ENCODE results near the gene SETD3.

SETD3 gene

DNA sequence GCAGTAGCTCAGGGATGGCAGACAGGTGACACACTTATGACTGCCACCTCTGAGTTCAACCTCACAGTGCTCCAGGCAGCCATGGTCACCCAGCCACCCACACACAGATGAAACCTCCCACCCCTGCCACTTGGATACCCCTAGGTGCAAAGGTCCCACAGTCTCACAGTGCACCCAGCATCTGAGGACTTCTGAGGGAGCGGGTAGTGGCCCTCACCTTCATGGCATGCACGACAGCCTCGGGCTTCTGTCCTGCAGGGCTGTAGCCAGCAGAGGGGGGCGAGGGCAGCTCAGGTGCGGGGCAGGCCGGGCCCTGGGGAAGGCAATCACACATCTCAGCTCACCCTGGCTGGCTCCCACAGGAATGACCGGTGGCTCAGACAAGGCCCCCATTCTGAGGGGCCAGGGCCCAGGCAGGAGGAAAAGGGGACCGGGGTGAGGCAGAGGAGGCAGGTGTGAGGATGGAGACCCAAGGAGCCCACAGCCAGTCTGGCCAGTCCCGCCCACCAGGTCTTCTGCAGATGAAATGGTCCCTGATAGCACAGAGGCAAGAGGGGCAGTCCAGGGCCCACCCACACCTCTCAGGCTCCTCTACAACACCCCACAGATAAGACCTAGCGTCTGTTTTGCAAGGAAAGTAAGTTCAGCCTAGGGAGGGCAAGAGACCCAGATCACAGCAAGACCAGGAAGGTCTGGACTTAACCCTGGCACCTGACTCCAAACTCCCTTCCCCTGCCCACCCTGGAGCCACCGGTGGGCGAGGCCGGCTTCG is 36.4 kb upstream of the SETD3 start:
- no peak for DNase-seq

DNA sequence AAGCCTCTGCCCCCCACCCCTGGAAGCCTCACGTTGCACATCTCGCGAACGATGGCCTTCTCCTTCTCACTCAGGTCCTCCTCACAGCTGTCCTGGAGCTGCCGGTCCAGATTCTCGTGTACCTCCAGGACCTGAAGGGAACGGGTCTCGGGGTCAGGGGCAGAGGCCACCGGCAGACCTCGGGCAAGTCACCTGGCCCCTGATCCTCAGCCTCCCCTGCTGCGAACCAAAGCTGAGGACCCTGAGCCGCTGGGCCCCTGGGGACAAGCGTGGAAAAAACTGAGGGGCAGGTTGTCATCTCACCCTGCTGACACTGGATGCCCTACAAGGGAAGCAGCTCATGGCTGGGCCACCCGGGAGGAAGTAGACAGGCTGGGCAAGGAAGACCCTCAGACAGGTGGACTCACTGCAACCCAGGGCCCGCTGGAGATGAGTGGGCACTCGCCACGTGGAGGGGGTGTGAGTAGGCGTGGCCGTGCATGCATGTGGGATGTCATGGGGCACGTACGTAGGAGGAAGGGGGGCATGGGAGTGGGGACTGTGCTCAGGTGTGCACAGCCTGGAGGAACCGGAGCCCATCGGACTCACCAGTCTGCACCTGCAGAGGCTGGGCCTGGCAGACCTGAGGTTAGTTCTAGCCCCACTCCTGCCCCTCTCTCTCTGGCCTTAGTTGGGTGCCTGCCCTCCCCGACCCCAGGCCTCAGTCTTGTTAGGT is 35.7 kb upstream of the SETD3 start:
- no peak for DNase-seq

DNA sequence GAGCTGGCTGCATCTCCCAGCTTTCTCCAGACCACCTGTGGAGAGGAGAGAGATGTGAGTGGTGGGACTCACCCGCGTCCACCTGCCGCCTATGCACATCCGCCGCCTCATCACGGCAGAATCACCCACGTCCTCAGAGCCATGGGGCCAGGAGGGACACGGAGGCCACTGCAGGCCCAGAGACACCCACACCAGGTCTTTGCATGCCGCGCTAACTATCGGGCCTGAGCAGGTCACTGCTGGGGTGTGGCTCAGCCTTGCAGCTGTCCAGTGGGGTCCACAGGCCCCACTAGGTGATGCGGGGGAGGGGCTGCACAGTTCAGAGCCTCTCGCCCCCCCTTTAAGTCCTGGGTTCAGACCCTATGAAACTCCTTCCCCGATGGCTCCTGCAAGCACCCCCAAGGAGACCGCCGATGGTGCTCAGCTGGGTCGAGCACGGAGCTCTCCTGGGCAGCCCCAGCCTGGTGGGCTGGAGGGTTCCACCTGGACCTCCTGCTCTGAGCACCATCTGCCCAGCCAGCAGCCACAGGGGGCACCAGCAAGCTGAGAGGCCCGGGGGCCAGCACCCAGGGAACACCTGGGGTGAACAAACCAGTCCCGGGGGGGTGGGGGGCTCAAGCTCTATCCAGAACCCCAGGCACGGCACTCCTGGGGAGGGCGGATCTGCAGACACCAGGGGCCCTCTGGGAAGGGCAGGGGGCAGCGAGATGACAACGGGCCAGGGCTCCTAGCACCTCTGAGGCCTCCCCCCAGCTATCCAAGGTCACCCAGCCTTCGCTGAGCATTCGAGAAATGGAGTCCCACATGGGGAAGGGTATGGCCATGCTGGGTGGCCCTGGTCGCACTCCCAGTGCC is 34.9 kb upstream of the SETD3 start:
- no peak for DNase-seq

DNA sequence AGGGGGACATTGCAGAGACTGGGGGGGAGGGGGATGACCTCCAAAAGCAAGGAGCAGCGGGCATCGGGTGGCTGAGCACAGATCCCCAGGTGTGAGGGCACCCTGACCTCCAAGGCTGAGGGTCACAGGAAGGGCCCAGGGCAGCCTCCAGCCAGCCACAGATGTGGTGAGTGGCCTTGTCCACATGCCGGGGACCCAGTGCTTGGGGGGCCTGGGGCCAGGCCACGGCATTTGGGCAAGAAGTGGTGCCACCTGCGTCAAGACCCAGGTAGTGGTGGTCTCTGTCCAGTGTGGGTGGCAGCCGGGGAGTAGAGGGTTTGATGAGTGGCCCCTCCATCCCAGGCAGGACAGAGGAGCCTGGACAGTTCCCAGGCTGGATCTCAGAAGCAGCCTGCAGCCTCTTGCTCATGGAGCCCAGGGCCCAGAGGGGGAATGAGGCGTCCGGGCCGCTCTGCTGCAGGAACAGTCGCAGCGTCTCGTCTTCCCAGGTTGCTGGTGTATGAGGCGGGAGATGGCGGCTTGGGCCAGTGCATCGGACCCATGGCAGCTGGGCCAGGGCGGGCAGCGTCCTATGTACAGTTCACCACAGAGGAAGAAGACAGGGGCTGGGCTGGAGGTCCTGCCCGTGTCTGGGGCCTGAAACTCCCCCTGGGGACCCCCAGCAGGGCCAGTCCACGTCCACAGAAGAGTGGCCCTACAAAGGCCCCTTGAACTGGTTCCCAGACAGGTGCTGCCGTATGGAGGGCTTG is 34.1 kb upstream of the SETD3 start:
- no peak for DNase-seq

DNA sequence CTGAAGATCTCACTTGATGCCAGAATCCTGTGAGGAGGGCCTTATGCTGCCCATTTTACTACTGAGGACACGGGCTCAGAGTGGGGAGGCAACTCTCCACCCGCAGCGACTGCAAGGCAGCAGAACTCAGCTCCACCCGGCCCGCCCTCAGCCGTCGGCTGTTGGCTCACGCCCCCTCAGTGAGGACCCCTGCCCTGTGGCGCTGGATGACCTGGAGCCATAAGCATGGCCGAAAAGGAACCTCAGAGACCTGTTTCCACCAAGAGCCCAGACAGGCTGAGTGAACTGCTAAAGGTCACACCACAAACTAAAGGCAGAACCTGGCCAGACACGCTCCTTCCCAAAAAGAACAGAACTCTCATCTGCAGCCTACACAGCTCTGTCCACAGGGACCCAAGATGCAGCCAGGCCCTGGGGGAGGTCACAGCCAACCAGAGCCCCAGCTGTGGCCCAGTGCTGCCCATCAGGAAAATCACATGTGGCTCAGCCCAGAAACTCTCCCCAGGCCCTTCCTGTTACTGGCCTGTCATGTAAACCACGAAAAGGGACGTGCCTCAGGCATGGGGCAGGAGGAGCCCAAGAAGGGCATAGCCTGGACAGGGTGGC is 33.4 kb upstream of the SETD3 start:
- no peak for DNase-seq

DNA sequence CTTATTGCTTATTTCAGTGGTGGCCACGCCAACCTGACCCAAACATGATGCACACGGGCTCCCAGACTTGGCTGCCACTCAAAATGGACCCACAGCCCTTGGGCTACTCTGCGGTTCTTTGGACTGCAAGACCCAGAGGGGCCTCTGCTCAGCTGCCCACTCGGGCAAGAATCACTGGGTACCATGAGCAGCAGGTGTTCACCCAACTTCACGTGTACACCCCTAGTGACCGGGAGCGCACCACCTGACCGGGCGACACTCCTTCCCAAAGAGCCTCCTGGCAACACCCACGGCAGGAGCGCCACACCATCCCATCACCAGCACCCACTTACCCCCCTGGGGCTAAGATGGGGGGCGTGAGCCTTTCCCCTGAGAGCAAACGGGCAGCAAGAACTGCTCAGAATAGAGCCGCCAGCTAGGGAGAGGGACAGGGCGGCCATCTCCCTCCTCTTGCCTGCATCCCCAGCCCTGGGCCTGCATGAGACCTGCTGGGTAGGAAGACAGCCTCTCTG is 32.6 kb upstream of the SETD3 start:
- no peak for DNase-seq

DNA sequence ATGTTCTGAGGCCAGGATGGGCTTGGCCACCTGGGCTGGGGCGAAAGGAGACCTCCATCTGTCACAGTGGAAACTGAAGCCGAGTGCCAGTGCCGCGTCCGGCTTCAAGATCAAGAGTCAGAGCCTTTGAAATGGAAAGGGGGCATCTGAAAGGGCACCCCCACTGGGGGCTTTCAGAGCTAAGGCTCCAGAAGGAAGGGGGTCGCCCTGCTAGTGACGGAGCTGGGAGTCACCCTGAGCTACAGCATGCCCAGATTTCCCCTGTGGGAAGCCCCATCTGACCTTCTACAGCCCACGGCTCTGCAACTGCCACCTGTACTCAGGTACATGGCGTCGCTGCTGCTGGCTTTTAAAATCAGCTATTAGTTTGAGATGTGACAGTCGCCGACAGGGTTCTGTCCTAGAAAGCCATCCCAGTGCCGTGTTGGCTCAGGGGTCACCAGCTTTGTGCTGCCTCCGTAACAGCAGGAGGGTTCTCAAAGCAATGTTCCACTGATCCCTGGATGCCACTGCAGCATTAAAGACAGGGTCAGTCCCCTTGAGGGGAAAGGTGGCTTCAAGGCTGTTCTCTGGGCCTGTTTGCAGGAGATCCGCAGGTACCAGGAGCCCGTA is 32.0 kb upstream of the SETD3 start:
- DNase-seq: no peak

DNA sequence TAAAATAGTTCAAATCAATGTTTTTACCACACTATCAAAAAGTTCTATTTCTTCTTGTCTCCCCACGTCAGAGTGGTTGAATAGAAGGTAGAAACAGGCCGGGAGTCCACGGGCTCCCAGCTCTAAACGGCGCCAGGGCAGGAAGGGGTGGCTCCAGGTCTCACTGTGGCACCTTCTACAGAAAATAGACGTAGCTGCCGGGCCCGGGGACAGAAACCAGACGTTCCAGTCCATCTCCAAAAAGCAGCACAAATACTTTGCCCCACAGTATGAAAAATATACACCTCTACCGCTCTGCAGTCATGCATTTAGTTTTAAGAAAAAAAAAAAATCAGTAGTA is 31.4 kb upstream of the SETD3 start:
- DNase-seq: no peak

DNA sequence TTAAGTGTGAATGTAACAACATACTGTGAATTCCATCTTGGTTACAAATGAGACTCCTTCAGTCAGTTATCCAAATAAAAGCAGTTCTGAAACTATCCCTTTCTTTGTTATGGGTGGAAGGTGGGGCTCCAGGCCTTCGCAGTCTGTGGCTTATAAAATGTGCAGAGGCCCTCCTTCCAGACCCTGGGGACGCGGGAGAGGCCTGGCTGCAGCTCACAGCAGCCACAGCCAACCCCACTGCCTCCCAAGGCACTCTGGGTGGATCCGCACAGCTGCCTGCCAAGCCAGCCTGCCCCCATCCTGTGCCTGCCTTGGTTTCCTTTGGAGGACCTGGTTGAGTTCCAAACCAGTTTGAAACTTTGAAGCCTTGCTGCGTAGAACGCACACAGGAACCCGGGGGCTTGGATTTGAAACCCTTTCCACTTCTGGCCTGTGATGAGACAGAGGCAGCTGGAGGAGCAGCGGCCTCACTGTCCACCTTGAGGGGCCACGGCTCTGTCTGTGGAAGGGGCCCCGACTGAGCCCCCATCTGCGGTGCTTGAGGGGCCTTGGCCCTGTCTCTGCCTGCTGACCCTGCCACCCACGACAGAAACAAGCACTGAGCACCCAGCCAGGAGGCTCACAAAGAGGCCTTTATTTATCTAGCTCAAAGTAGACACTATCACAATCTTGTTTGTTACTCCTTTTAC is 30.9 kb upstream of the SETD3 start:
- DNase-seq: no peak

DNA sequence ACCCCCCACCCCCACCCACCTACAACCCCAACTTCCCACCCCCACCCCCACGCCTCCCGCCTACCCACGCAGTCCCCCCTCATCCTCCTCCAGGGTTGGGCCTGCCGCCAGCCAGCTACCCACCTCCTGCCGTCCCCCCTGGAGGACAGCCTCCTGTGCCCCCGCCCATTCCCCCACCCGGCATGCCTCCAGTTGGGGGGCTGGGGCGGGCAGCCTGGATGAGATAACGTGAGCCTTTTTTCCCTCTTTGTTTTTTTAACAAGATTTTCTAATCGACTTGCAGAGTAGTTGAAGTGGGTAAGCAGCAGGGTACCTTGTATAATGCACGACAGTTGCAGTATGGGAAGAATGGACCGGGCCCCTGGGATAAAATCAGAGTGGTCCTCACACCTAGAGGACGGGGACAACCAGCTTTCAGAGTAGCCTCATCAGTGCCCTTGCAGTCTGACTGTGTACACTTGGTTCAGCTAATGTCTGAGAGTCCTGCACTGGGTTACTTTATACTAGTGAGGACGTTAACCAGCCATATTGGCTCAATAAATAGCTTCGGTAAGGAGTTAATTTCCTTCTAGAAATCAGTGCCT is 30.0 kb upstream of the SETD3 start:
- no peak for DNase-seq

DNA sequence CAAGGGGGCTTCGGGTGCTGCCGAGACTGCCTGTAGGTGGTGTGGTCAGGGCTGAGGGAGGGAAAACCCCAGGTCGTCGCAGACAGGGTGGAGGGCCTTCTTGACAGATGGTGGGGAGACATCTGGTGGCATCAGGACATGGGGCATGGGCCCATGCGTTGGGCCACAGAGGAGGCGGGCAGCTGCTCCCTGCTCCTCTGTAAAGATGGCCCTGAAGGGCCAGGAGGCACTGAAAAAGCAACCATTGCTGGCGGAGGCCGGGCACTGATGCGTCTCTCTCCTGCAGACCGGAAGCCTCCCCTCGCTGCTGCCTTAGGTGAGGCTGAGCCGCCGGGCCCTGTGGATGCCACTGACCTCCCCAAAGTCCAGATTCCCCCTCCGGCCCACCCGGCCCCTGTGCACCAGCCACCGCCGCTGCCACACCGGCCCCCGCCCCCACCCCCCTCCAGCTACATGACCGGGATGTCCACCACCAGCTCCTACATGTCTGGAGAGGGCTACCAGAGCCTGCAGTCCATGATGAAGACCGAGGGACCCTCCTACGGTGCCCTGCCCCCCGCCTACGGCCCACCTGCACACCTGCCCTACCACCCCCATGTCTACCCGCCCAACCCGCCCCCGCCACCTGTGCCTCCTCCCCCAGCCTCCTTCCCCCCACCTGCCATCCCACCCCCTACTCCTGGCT is 29.4 kb upstream of the SETD3 start:
- no peak for DNase-seq

DNA sequence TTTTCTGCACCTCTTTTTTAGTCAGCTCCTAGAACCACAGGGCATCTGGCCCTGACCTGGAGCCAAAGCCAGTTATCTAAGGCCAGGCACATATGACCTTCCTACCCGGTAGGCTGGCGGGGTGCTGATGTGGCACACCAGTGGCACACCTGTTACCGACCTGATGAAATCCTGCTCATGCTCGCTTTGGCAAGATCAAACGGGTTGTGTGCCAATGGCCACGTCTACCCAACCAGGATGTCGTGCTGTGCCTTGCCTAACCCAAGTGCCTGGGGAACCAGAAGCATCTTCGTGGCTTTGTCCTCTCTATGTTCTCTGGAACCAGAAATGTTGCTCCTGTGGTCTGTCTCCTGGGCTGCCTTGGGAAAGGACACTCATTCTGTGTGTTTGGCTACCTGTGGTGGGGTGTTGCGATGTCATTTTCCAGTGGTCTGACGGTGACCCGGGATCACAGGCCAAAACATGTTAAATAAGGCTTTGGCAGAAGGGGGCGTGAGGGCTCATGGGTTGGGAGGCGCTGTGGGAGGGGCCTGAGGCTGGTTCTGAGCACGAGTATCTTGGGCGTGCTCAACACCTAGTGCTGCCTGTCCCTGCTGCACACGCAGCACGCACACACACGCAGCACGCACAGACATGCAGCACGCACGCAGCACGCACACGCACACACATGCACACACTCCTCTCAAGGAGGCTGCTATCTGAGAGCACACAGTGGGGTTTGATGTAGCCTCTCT is 28.4 kb upstream of the SETD3 start:
- DNase-seq: no peak

DNA sequence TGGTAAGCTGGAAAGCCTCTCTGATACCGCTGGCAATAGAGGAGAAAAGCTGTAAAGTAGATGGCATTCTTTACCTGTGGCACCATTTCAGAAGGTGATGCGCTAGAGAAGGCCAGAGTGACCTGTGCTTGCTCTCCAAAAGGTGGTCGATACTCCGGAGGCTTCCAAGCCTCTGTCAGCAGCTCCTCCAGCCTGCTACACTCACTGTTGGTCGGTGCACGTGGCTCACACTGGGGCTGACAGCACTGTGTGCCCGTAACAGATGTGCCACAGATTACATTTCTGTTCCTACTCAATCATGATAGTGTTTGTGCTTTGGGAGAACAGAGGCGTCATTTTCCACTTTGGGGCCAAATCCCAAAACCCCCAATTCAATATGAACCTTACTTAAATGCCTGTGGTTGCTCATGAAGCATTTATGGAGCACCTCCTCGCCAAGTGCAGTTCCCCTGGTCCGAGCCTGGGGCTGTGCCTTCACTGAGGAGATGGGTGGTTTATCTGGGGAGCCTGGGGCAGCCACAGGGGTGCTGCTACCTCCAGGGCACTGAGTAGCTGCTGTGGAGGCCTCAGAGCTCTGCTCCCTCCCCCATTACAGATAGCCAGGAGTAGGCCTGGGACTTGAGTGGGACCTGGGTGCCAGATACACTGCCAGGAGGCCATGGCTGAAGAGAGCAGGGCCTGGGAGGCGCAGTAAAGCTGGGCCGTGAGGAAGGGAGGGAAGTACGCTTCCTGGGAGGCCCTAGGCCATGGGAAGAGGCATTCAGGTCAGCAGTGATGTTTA is 27.4 kb upstream of the SETD3 start:
- no peak for DNase-seq

DNA sequence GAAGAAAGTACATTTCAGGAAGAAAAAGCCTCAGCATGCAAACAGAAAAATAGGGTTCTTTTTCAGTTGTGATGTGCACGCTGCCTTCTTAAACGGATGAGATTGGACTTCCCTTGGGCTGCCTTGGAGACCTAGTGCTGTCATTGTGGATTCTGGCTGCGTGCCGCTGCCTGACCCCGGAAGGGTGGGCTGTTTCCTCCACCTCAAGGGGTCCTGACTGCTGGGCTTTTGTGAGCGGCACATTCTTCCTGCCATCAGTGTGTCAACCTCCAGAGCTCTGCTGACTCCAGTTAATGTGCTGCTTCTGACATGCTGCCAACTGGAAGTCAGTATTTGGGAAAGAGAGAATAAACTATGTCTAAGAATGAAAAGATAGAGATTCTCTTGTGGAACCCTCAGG is 25.6 kb upstream of the SETD3 start:
- no peak for DNase-seq

DNA sequence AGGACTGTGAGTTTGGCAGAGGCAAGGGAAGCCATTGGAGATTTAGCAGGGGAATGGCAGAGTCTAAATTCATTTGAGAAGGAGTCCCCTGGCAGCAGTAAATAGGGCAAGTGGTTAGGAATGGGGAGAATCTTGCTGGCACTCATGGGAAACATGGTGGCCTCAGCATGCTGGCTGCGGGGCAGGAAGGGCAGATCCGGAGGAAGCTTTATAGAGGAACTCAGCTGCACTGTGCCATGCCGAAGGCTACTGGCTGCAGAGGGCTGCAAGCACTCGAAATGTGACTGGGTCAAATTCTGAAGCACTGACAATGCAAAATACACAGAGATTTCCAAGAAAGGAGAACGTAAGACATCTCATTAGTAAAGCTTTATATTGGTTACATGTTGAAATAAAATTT is 24.4 kb upstream of the SETD3 start:
- no peak for DNase-seq

DNA sequence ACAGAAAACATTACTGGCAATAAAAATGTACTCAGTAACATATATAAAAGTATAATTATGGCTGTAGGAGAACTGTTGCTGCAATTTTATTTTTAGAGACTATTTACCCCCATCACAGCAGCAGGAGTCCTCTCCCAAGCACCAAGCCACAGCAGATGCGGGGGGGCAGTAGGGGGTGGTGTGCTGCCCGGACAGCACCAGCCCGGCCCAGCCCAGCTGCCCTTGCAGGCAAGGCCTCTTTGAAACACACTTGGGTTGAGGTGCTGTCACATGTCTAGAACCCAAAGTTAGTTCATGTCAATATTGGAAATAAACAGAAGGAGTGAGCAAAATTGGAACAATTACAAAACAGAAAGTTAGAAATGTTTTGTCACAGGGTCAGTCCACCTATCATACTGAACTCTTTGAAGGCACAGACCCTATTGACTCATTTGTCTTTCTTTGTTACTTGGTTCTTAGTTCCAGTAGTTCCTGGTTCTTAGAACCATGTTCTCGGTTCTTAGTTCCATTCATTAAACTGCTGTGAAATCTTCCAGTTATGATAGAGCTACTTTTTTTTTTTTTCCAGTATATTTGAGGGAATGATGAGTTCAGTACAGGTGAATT is 23.3 kb upstream of the SETD3 start:
- DNase-seq: no peak

DNA sequence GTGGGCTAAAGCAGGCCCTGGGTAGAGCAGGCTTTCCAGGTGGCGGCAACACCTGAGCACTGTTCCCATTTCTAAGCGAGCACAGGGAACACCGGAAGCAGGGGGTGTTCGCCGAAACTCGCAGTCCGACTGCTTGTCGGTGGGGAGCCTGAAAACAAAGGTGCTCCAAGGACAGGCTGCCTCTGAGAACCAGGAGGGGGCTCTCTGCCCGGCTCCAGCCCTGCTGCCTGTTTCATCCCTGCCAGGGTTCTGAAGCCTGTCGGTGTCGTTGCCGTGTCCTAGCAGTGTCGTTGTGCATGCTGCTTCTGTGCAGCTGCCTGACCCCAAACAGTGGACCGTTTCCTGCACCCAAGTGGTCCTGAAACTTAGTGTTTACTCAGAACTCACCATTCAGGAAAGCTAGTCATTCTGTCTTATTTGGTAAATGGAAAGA is 22.3 kb upstream of the SETD3 start:
- DNase-seq: no peak

DNA sequence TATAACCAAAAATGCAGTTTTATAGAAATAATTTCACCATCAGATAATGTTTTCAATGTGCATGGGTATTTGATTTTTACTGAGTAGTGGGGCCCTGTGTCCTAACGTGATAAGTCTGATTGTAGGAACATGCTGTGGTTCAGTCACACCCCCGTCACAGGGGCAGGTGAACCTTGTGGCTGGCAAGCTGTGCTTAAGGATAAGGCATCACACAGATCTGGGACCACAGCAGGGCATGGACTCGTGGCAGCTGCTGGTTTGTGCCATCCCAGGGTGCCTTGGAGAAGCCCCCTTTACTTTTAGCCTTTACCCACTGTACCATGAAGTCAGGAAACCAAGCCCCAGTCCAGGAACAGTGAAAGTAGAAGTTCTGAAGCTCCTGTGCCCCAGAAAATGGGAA is 17.2 kb upstream of the SETD3 start:
- DNase-seq: no peak
